IMR-90 (cell line): Measurements from ENCODE around the gene GFY. TPM values are rescaled to one million over a fixed set of nuclear protein-coding genes. Genes with fewer than 3 reads are reported as not detected.
A peak's percentile ranks its signal among the peaks of the same experiment; 100 is the strongest.

Source experiments
- ATAC-seq: fragments of 200-7000 bp; cut with Tn5 transposase; 2 replicates; pipeline ENCODE4 v1.9.1; 2020; ENCODE audit warnings: low read depth, mild to moderate bottlenecking, moderate library complexity
- BruUV-seq: library from RNA; stranded (reverse); fragments of 400-500 nt; replicated peaks from 2 replicates; lab custom pipeline; 2021; lab: Mats Ljungman, UMichigan
- CTCF ChIA-PET: fragments of 300-600 bp; formaldehyde crosslinking; extraction: SDS; loops from one replicate; lab custom pipeline; 2021; ENCODE audit warnings: antibody characterized with exemption; lab: Yijun Ruan, JAX
- POLR2A ChIA-PET: fragments of 300-600 bp; sonication (Branson Sonifier 250); formaldehyde crosslinking; loops from one replicate; lab custom pipeline; 2022; ENCODE audit warnings: antibody characterized with exemption; ENCODE audit not compliant: unreplicated experiment; lab: Charles Lee
- DNase-seq: peaks from one replicate; pipeline ENCODE4 v3.0.0; 2013
- H2AFZ ChIP-seq: replicated peaks from 2 replicates; pipeline ENCODE3; 2013; ENCODE audit warnings: low read length, mild to moderate bottlenecking; ENCODE audit not compliant: poor library complexity
- H2AK5ac ChIP-seq: 2 replicates; pipeline ENCODE4 v1.6.1; 2013; ENCODE audit warnings: low read depth, low read length, inconsistent platforms
- H2AK9ac ChIP-seq: replicated peaks from 2 replicates; pipeline ENCODE3; 2013; ENCODE audit warnings: mild to moderate bottlenecking, low read depth, low read length, moderate library complexity; ENCODE audit not compliant: poor library complexity
- H2BK120ac ChIP-seq: 2 replicates; pipeline ENCODE4 v1.6.1; 2013; ENCODE audit warnings: low read depth, low read length, inconsistent platforms
- H2BK15ac ChIP-seq: 3 replicates; pipeline ENCODE4 v1.6.1; 2013; ENCODE audit warnings: low read depth, low read length, inconsistent platforms
- H2BK20ac ChIP-seq: 2 replicates; pipeline ENCODE4 v1.6.1; 2013; ENCODE audit warnings: low read depth, mild to moderate bottlenecking, inconsistent platforms, low read length, moderate library complexity
- H2BK5ac ChIP-seq: 2 replicates; pipeline ENCODE4 v1.6.1; 2013; ENCODE audit warnings: mild to moderate bottlenecking, low read depth, low read length, inconsistent platforms; ENCODE audit not compliant: poor library complexity, severe bottlenecking
- H3K14ac ChIP-seq: replicated peaks from 2 replicates; pipeline ENCODE4 v1.6.1; 2013; ENCODE audit warnings: low read depth, low read length, inconsistent platforms
- H3K18ac ChIP-seq: 2 replicates; pipeline ENCODE4 v1.6.1; 2013; ENCODE audit warnings: low read depth, low read length, control low read depth
- H3K23ac ChIP-seq: 2 replicates; pipeline ENCODE4 v1.6.1; 2013; ENCODE audit warnings: low read depth, low read length, inconsistent platforms
- H3K27ac ChIP-seq: 2 replicates; pipeline ENCODE4 v1.5.1; 2013; ENCODE audit warnings: mild to moderate bottlenecking, control low read depth, low read length; ENCODE audit not compliant: insufficient read depth
- H3K27me3 ChIP-seq: 2 replicates; pipeline ENCODE4 v1.6.1; 2013; ENCODE audit warnings: low read length; ENCODE audit not compliant: control insufficient read depth, insufficient read depth
- H3K36me3 ChIP-seq: 2 replicates; pipeline ENCODE4 v1.6.1; 2013; ENCODE audit warnings: low read length, mixed read lengths; ENCODE audit not compliant: control insufficient read depth, insufficient read depth
- H3K4ac ChIP-seq: 2 replicates; pipeline ENCODE4 v1.6.1; 2013; ENCODE audit warnings: low read depth, low read length, inconsistent platforms
- H3K4me1 ChIP-seq: 2 replicates; pipeline ENCODE4 v1.6.1; 2013; ENCODE audit warnings: low read length, mixed read lengths; ENCODE audit not compliant: control insufficient read depth, insufficient read depth
- H3K4me2 ChIP-seq: 2 replicates; pipeline ENCODE4 v1.6.1; 2013; ENCODE audit warnings: low read depth, mild to moderate bottlenecking, control low read depth, low read length, moderate library complexity
- H3K4me3 ChIP-seq: 2 replicates; pipeline ENCODE4 v1.5.1; 2013; ENCODE audit warnings: low read depth, mild to moderate bottlenecking, control low read depth, low read length, moderate library complexity; ENCODE audit not compliant: insufficient read depth
- H3K56ac ChIP-seq: 2 replicates; pipeline ENCODE4 v1.6.1; 2013; ENCODE audit warnings: low read length, inconsistent platforms; ENCODE audit not compliant: insufficient read depth; ENCODE audit errors: extremely low read depth
- H3K79me1 ChIP-seq, 2 experiments: 2 replicates each; pipeline ENCODE4 v1.6.1; 2013; ENCODE audit warnings: low read length in 2 of 2, inconsistent platforms in 1 of 2, low read depth in 1 of 2
- H3K9ac ChIP-seq: 2 replicates; pipeline ENCODE4 v1.6.1; 2013; ENCODE audit warnings: low read depth, low read length, control low read depth
- H3K9me1 ChIP-seq: 2 replicates; pipeline ENCODE4 v1.6.1; 2013; ENCODE audit warnings: low read length, inconsistent platforms; ENCODE audit not compliant: insufficient read depth
- H3K9me3 ChIP-seq: 2 replicates; pipeline ENCODE4 v1.6.1; 2013; ENCODE audit warnings: low read length; ENCODE audit not compliant: control insufficient read depth, insufficient read depth
- H4K20me1 ChIP-seq: 2 replicates; pipeline ENCODE4 v1.6.1; 2013; ENCODE audit warnings: low read length, inconsistent platforms; ENCODE audit not compliant: insufficient read depth
- H4K5ac ChIP-seq: 2 replicates; pipeline ENCODE4 v1.6.1; 2013; ENCODE audit warnings: mild to moderate bottlenecking, low read depth, low read length, control low read depth
- H4K8ac ChIP-seq, 2 experiments: 2 replicates each; pipeline ENCODE4 v1.6.1; 2013; ENCODE audit warnings: low read depth in 2 of 2, low read length in 2 of 2, control low read depth in 1 of 2, inconsistent platforms in 1 of 2
- H4K91ac ChIP-seq: 2 replicates; pipeline ENCODE4 v1.6.1; 2013; ENCODE audit warnings: low read depth, low read length, inconsistent platforms; ENCODE audit not compliant: insufficient read depth
- BHLHE40 ChIP-seq: fragments of 150-350 bp; IDR thresholded peaks from 2 replicates; pipeline ENCODE4 v1.6.1; 2016; ENCODE audit warnings: mild to moderate bottlenecking, low read depth, low read length
- CEBPB ChIP-seq: IDR thresholded peaks from 2 replicates; pipeline ENCODE4 v1.6.1; 2012; ENCODE audit warnings: low read depth, low read length, improper control_type of control experiment
- CHD1 ChIP-seq: IDR thresholded peaks from 2 replicates; pipeline ENCODE4 v1.6.1; 2012; ENCODE audit warnings: low read depth, low read length, improper control_type of control experiment
- MAFK ChIP-seq: IDR thresholded peaks from 2 replicates; pipeline ENCODE4 v1.6.1; 2012; ENCODE audit warnings: low read depth, low read length, improper control_type of control experiment
- MAZ ChIP-seq: IDR thresholded peaks from 2 replicates; pipeline ENCODE4 v1.6.1; 2012; ENCODE audit warnings: low read depth, mild to moderate bottlenecking, low read length, improper control_type of control experiment, moderate library complexity, borderline replicate concordance
- MXI1 ChIP-seq: IDR thresholded peaks from 2 replicates; pipeline ENCODE4 v1.6.1; 2012; ENCODE audit warnings: low read depth, mild to moderate bottlenecking, low read length, moderate library complexity, borderline replicate concordance
- NFE2L2 ChIP-seq: fragments of 150-350 bp; IDR thresholded peaks from 2 replicates; pipeline ENCODE4 v1.6.1; 2016; ENCODE audit warnings: low read depth, mild to moderate bottlenecking, low read length
- POLR2A ChIP-seq: IDR thresholded peaks from 2 replicates; pipeline ENCODE4 v1.6.1; 2012; ENCODE audit warnings: mild to moderate bottlenecking, low read depth, low read length
- RAD21 ChIP-seq: IDR thresholded peaks from 2 replicates; pipeline ENCODE4 v1.6.1; 2012; ENCODE audit warnings: low read length, improper control_type of control experiment
- SMC3 ChIP-seq: fragments of 150-350 bp; IDR thresholded peaks from 2 replicates; pipeline ENCODE4 v1.6.1; 2016; ENCODE audit warnings: low read depth, mild to moderate bottlenecking, antibody characterized with exemption, low read length, moderate library complexity
- WGBS, 2 experiments: methylation state at CpG; one replicate each; pipeline versions ENCODE4 v1.1.5 to v1.1.7; 2013; ENCODE audit warnings: missing lambda C conversion rate in 2 of 2; ENCODE audit not compliant: insufficient read length in 1 of 2; ENCODE audit errors: extremely low coverage in 2 of 2; 5-methylcytosine and 5-hydroxymethylcytosine counted together
- dilution Hi-C: fragments of 300-500 bp; cut with HindIII; formaldehyde crosslinking; loops from one replicate; pipeline ENCODE4 v1.14.3; 2018; ENCODE audit warnings: low sequenced_read_pairs; ENCODE audit not compliant: unreplicated experiment
- in situ Hi-C: fragments of 300-500 bp; cut with MboI; formaldehyde crosslinking; loops from 3 replicates; pipeline ENCODE4 v1.14.3; 2019; ENCODE audit warnings: low sequenced_read_pairs, inconsistent platforms, mixed read lengths
- intact Hi-C: fragments of 100-400 bp; cut with micrococcal nuclease; formaldehyde crosslinking; loops from 2 replicates; pipeline ENCODE4 v1.10.0; 2022
- polyA plus RNA-seq, 3 experiments: library from polyadenylated mRNA; depleted of rRNA; stranded (reverse); fragments of >200 nt; gene quantifications; 2 replicates each; pipeline ENCODE4 v1.2.3, GENCODE V29; 2012; ENCODE audit warnings: low replicate concordance in 1 of 3
- total RNA-seq: library from RNA; depleted of rRNA; stranded (reverse); fragments of >200 nt; gene quantifications from 2 replicates; pipeline ENCODE4 v1.2.3, GENCODE V29; 2012
- TF ChIP-seq, protein P1 (sequence below): fragments of 150-350 bp; IDR thresholded peaks from 2 replicates; pipeline ENCODE4 v1.6.1; 2017; ENCODE audit warnings: mild to moderate bottlenecking, antibody characterized with exemption, low read length, low read depth
- TF ChIP-seq, protein P2 (sequence below): fragments of 150-350 bp; IDR thresholded peaks from 2 replicates; pipeline ENCODE4 v1.6.1; 2016; ENCODE audit warnings: low read depth, mild to moderate bottlenecking, low read length, moderate library complexity, borderline replicate concordance

GFY gene
- total and polyA plus RNA-seq, 2 of the 4 experiments (the other 2 are of a cell fraction), result not detected

DNA sequence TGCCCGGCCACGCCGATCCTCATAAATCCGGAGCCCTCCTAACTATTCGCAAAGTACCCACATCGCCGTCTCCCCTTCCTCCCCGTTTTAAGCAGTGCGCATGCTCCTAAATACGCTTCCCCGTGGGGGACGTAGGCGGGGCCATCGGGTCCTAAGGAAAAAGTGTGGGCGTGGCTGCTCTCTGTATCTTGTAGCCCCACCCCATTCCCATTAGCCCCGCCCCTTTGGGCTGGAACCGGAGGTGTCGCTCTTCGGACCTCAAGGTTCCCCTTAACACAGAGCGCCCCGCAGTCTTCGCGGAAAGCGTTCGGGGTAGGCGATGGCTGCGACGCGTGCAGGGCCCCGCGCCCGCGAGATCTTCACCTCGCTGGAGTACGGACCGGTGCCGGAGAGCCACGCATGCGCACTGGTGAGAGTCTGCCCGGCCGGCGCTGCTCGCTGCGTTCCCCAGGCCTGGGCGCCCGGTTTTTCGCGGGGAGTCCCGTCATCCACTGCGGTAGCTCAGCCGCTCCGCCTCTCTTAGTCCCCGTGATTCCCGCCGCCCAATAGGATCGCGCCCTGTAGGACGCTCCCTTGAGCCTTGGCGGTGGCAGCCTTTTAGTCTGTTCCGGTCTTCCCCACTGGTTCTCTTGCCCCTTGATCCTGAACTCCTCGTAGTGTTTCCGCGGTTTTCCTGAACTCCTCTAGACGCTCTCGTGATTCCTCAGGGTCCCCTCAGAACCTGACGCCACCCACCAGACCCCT is 28.0 kb downstream of the GFY start, which contains the start of gene ALDH16A1 (continued):
- TF ChIP-seq, protein P1, sequence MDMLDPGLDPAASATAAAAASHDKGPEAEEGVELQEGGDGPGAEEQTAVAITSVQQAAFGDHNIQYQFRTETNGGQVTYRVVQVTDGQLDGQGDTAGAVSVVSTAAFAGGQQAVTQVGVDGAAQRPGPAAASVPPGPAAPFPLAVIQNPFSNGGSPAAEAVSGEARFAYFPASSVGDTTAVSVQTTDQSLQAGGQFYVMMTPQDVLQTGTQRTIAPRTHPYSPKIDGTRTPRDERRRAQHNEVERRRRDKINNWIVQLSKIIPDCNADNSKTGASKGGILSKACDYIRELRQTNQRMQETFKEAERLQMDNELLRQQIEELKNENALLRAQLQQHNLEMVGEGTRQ, result peak; percentile 93

DNA sequence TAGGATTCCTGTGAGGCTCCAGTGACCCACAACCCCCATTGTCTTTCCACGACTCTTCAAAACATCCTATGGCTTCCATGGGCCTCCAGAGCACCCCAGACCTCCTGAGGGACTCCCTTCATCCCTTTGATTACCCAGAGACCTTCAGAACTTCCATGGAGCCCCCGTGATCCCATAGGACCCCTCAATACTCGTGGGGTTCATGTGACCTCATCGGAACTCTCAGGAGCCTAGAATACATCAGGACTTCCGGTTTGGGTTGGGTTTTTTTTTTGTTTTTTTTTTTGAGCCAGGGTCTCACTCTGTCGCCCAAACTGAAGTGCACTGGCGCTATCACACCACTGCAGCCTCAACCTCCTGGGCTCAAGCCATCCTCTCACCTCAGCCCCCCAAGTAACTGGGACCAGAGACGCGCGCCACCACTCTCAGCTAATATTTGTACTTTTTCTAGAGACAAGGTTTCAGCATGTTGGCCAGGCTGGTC is 28.6 kb downstream of the GFY start:
- Histone ChIP-seq H2AK5ac (peak overlapping the region; percentile 86), H2AK9ac (peak overlapping the region; percentile 94), H2BK5ac (peak overlapping the region; percentile 69), H2BK15ac (no peak overlapping the region), H4K91ac (peak overlapping the region; percentile 91), H3K23ac (peak overlapping the region; percentile 75; the same call in 1 of the 2 replicates), H3K4me2 (peak overlapping the region; percentile 88), H3K14ac (peak overlapping the region; percentile 95), H3K27ac (peak overlapping the region; percentile 94), H3K36me3 (no peaks in the 10 kb centered on the region; the same call in none of the 2 replicates), H2BK20ac (no peak overlapping the region), H3K56ac (peak overlapping the region; percentile 85), H3K9me1 (peaks cover 11% of the 10 kb centered on the region), H4K5ac (peak overlapping the region; percentile 96), H4K20me1 (peaks cover 3% of the 10 kb centered on the region; the same call in 1 of the 2 replicates), H4K8ac (peak overlapping the region; percentile 95 to 98), H3K4me3 (peak overlapping the region; percentile 64), H3K9ac (peak overlapping the region; percentile 93), H2AFZ (peak overlapping the region; percentile 100), H3K18ac (peak overlapping the region; percentile 67), H3K4me1 (peaks cover 2% of the 10 kb centered on the region; the same call in 1 of the 2 replicates), H2BK120ac (no peak overlapping the region), H3K79me1 (peaks cover 19 to 48% of the 10 kb centered on the region in 2 experiments), H3K9me3 (no peaks in the 10 kb centered on the region), H3K4ac (peak overlapping the region; percentile 94), H3K27me3 (no peaks in the 10 kb centered on the region)
- DNase-seq (no peak), ATAC-seq (no peak; the same call in 1 of the 2 replicates)
- dilution Hi-C loops (no loop called here), intact Hi-C loops (no loop called here), in situ Hi-C loops (no loop called here)
- TF ChIP-seq, protein P2, sequence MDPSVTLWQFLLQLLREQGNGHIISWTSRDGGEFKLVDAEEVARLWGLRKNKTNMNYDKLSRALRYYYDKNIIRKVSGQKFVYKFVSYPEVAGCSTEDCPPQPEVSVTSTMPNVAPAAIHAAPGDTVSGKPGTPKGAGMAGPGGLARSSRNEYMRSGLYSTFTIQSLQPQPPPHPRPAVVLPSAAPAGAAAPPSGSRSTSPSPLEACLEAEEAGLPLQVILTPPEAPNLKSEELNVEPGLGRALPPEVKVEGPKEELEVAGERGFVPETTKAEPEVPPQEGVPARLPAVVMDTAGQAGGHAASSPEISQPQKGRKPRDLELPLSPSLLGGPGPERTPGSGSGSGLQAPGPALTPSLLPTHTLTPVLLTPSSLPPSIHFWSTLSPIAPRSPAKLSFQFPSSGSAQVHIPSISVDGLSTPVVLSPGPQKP, result no peak
- no peak for TF ChIP-seq NFE2L2
- no peak for TF ChIP-seq RAD21
- no peak for TF ChIP-seq MAZ
- TF ChIP-seq CEBPB, result no peak
- TF ChIP-seq, protein P1, result no peak
- no peak for TF ChIP-seq SMC3
- no peak for TF ChIP-seq MAFK
- no peak for TF ChIP-seq BHLHE40
- TF ChIP-seq MXI1, result no peak
- TF ChIP-seq CHD1, result no peak
- no peak for TF ChIP-seq POLR2A
- CTCF ChIA-PET, result interaction anchor here (0.9 kb wide), 1 partner anchor 20 kb away, joined by 4 read pairs; the partner anchor contains the start of gene FLT3LG
- WGBS, 2 experiments, result no CpG with 5 or more reads among the region's 10 CpGs
- BruUV-seq, result TSS peak; percentile 98
- POLR2A ChIA-PET, result interaction anchor here (1.0 kb wide), 1 partner anchor 59 kb away, joined by 3 read pairs; no protein-coding TSS in a partner anchor
